Esophagus muscularis mucosa (tissue), 4 donors: ENCODE data around the gene TAPT1. TPM values are rescaled to one million over a fixed set of nuclear protein-coding genes. Genes with fewer than 3 reads are reported as not detected.

ENCODE experiments used
- small RNA-seq, 3 donors: library from RNA; depleted of rRNA; stranded (forward); fragments of <200 nt; gene quantifications; one replicate each; pipeline ENCODE3, GENCODE V24; 2016
- total RNA-seq, 4 donors: library from RNA; depleted of rRNA; stranded (reverse); fragments of >200 nt; gene quantifications; one replicate each; pipeline versions ENCODE4 v1.1.0 to v1.2.1, GENCODE V29; 2016

The TAPT1 gene
- total RNA-seq, 4 donors from 2014 or later = 18.1 to 27.4 (median 21.6) TPM

Small RNA genes lying within 50 kb of the gene (small RNA-seq; reads per million reads assigned to genes)
- gene RPS21P4 = 0 reads per million in 3 donors

Other genes with a start within 250 kb of the TAPT1 start
- gene PROM1, start 142.4 kb downstream of the TAPT1 start, total RNA-seq = 1 to 10 TPM; 3.3 to 4.6 (median 4.0) TPM